PC-9 (cell line): ENCODE results near the gene BTRC. TPM values are rescaled to one million over a fixed set of nuclear protein-coding genes. Genes with fewer than 3 reads are reported as not detected.
"Not testable (repeated sequence)": the region's sequence is repeated elsewhere in the genome, so short reads cannot be mapped to it uniquely, and the experiment has no call there.

Experiments
- BruUV-seq: library from RNA; stranded (reverse); fragments of 400-500 nt; replicated peaks from 2 replicates; lab custom pipeline; 2021; lab: Mats Ljungman, UMichigan
- CTCF ChIA-PET: fragments of 300-600 bp; sonication (Branson Sonifier 250); formaldehyde crosslinking; loops from one replicate; lab custom pipeline; 2022; ENCODE audit warnings: antibody characterized with exemption; lab: Charles Lee
- POLR2A ChIA-PET: fragments of 300-600 bp; sonication (Branson Sonifier 250); formaldehyde crosslinking; loops from one replicate; lab custom pipeline; 2022; ENCODE audit warnings: antibody characterized with exemption; ENCODE audit not compliant: unreplicated experiment; lab: Charles Lee
- DNase-seq, 2 experiments: peaks; one replicate each; pipeline versions ENCODE4 v3.0.0 to v3.0.0-alpha.2; 2015 to 2022; ENCODE audit warnings: mixed read lengths in 1 of 2
- H2AFZ ChIP-seq: fragments of 200-600 bp; sonication (generic); 2 replicates; pipeline ENCODE4 v1.8.1; 2017; ENCODE audit warnings: antibody characterized with exemption
- H3F3A ChIP-seq: fragments of 200-600 bp; sonication (generic); 2 replicates; pipeline ENCODE4 v1.8.1; 2017; ENCODE audit warnings: antibody characterized with exemption, mild to moderate bottlenecking, low read depth; ENCODE audit not compliant: insufficient read depth
- H3K27ac ChIP-seq: fragments of 200-600 bp; sonication (generic); 2 replicates; pipeline ENCODE4 v1.6.1; 2016; ENCODE audit warnings: mixed run types
- H3K27me3 ChIP-seq: fragments of 200-600 bp; sonication (generic); 2 replicates; pipeline ENCODE4 v1.6.1; 2016; ENCODE audit warnings: low read depth, mixed run types; ENCODE audit not compliant: insufficient read depth
- H3K36me3 ChIP-seq: fragments of 200-600 bp; sonication (generic); 2 replicates; pipeline ENCODE4 v1.6.1; 2016; ENCODE audit warnings: low read depth, mixed run types
- H3K4me1 ChIP-seq: fragments of 200-600 bp; sonication (generic); replicated peaks from 2 replicates; pipeline ENCODE4 v1.6.1; 2016; ENCODE audit warnings: mixed run types; ENCODE audit not compliant: insufficient read depth
- H3K4me2 ChIP-seq: fragments of 200-600 bp; sonication (generic); 2 replicates; pipeline ENCODE4 v1.6.1; 2017; ENCODE audit warnings: mixed run types
- H3K4me3 ChIP-seq: fragments of 200-600 bp; sonication (generic); 2 replicates; pipeline ENCODE4 v1.6.1; 2016; ENCODE audit warnings: mixed run types
- H3K79me2 ChIP-seq: fragments of 200-600 bp; sonication (generic); 2 replicates; pipeline ENCODE4 v1.6.1; 2017; ENCODE audit warnings: low read depth, mixed run types
- H3K9me2 ChIP-seq: fragments of 200-600 bp; sonication (generic); 2 replicates; pipeline ENCODE4 v1.8.1; 2017; ENCODE audit warnings: mild to moderate bottlenecking; ENCODE audit not compliant: insufficient read depth
- H3K9me3 ChIP-seq: fragments of 200-600 bp; sonication (generic); 2 replicates; pipeline ENCODE4 v1.8.1; 2016; ENCODE audit warnings: low read depth; ENCODE audit not compliant: insufficient read depth
- H4K20me1 ChIP-seq: fragments of 200-600 bp; sonication (generic); 2 replicates; pipeline ENCODE4 v1.8.1; 2017; ENCODE audit not compliant: insufficient read depth
- CTCF ChIP-seq: fragments of 200-600 bp; sonication (generic); conservative IDR thresholded peaks from 2 replicates; pipeline ENCODE4 v1.6.1; 2017; ENCODE audit warnings: mixed run types, antibody characterized with exemption, mild to moderate bottlenecking, moderate library complexity
- EZH2 ChIP-seq: fragments of 200-600 bp; sonication (generic); IDR thresholded peaks from 2 replicates; pipeline ENCODE4 v1.8.0; 2017; ENCODE audit warnings: antibody characterized with exemption, low read depth
- intact Hi-C: fragments of 100-400 bp; cut with micrococcal nuclease; formaldehyde crosslinking; loops from one replicate; pipeline ENCODE4 v1.10.0; 2022; ENCODE audit not compliant: unreplicated experiment
- total RNA-seq: library from RNA; stranded (reverse); gene quantifications from 2 replicates; pipeline ENCODE4 v1.2.3, GENCODE V29; 2021

BTRC gene
- total RNA-seq, 1 experiment from 2014 or later = 15.6 TPM

DNA sequence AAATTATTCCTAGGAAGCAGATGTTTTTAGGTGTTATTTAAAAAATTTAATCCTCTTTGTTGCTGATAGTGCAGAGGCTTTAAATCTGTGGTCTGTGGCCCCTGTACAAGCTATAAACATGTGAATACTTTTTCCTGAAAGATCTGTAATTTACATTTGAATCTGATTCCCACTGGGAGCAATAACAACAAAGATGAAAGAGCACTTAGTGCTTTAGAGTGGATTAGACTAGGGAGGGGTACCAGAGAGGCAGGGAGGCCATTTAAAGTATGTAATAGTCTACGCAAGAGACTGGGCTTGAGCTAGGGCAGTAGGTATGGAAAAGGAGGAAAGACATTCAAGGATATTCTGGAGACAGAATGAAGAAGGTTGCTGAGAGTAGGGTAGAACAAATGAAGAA, 19.1 kb downstream of the BTRC start:
- DNase-seq = no peak
- TF ChIP-seq EZH2 (no peak), CTCF (no peak)
- Histone ChIP-seq H2AFZ (no peak overlapping the region), H3K79me2 (0 out of 2 replicates have a peak, but pooled peaks cover 2% of the 10 kb centered on the region), H3K36me3 (no peaks in the 10 kb centered on the region), H4K20me1 (no peaks in the 10 kb centered on the region), H3K27ac (no peak overlapping the region), H3K27me3 (no peaks in the 10 kb centered on the region), H3K4me2 (no peak overlapping the region), H3K9me3 (no peaks in the 10 kb centered on the region), H3K4me1 (0 out of 2 replicates have a peak, but pooled peaks cover 3% of the 10 kb centered on the region), H3K4me3 (no peak overlapping the region), H3F3A (no peaks in the 10 kb centered on the region), H3K9me2 (no peaks in the 10 kb centered on the region)
- intact Hi-C loops = no loop called here
- CTCF ChIA-PET = no interaction called here
- BruUV-seq = no TSS peak
- POLR2A ChIA-PET = no interaction called here

- BruUV-seq, H3K9me3 ChIP-seq, DNase-seq, H2AFZ ChIP-seq, H3F3A ChIP-seq, H3K9me2 ChIP-seq, H3K27me3 ChIP-seq, H3K4me2 ChIP-seq, POLR2A ChIA-PET, H3K79me2 ChIP-seq, H3K27ac ChIP-seq, intact Hi-C loops, H3K4me3 ChIP-seq, CTCF ChIA-PET, H4K20me1 ChIP-seq, H3K36me3 ChIP-seq, H3K4me1 ChIP-seq: not testable (repeated sequence)
Measured at GRCh38 chr10:101373993-101374392, 20.0 kb downstream of the BTRC start.

DNA sequence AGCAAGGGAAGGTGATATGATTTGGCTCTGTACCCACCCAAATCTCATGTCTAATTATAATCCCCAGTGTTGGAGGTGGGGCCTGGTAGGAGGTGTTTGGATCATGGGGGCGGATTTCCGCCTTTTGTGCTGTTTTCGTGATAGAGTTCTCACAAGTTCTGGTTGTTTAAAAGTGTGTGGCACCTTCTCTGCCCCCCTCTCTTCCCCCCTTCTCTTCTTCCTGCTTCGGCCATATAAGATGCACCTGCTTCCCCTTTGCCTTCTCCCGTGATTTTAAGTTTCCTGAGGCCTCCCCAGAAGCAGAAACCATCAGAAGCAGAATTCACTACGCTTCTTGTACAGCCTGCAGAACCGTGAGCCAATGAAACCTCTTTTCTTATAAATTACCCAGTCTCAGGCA, 21.1 kb downstream of the BTRC start:
- no peaks in the 10 kb centered on the region for H3K9me3 ChIP-seq
- no TSS peak for BruUV-seq
- POLR2A ChIA-PET = no interaction called here

More for the DNA sequence above, 21.1 kb downstream of the BTRC start:
- Histone ChIP-seq H3K4me1 (peaks cover 7% of the 10 kb centered on the region), H3K79me2 (no peaks in the 10 kb centered on the region), H2AFZ (no peak overlapping the region), H4K20me1 (no peaks in the 10 kb centered on the region), H3K9me2 (no peaks in the 10 kb centered on the region), H3K27me3 (no peaks in the 10 kb centered on the region), H3K4me3 (no peak overlapping the region), H3K36me3 (no peaks in the 10 kb centered on the region), H3F3A (no peaks in the 10 kb centered on the region), H3K27ac (no peak overlapping the region), H3K4me2 (no peak overlapping the region)
- intact Hi-C loops = no loop called here
- no peak for TF ChIP-seq EZH2
- no peak for TF ChIP-seq CTCF
- CTCF ChIA-PET = no interaction called here
- DNase-seq = no peak
